CD4-positive, alpha-beta T cell treated with Interleukin-15 for 4 hours (primary cell): Measurements from ENCODE around the gene GLB1L.
"Not testable (repeated sequence)": the region's sequence is repeated elsewhere in the genome, so short reads cannot be mapped to it uniquely, and the experiment has no call there.

Source experiments
- DNase-seq: peaks from one replicate; pipeline ENCODE4 v3.0.0-alpha.2; 2020; ENCODE audit warnings: low spot score

The GLB1L gene

GRCh38 chr2:219280651-219281050, 35.4 kb upstream of the GLB1L start:
- no peak for DNase-seq

GRCh38 chr2:219279916-219280516, 34.8 kb upstream of the GLB1L start:
- DNase-seq, result no peak

- DNase-seq, result peak; percentile 98
Measured at GRCh38 chr2:219279151-219279915, 34.1 kb upstream of the GLB1L start, which contains the start of gene DNAJB2. TSS of gene DNAJB2 (plus strand) at chr2:219279366. CDS start at chr2:219279834, 468 bp downstream.

- DNase-seq, result no peak
Measured at GRCh38 chr2:219278655-219279150, 33.5 kb upstream of the GLB1L start.

GRCh38 chr2:219277703-219278654, 32.7 kb upstream of the GLB1L start:
- DNase-seq, result peak; percentile 75

- no peak for DNase-seq
Measured at GRCh38 chr2:219274361-219274921, 29.2 kb upstream of the GLB1L start.

- no peak for DNase-seq
Measured at GRCh38 chr2:219273937-219274336, 28.7 kb upstream of the GLB1L start.

- DNase-seq, result no peak
Measured at GRCh38 chr2:219272995-219273394, 27.8 kb upstream of the GLB1L start.

- no peak for DNase-seq
Measured at GRCh38 chr2:219272356-219272755, 27.1 kb upstream of the GLB1L start.

- DNase-seq, result no peak
Measured at GRCh38 chr2:219271021-219271420, 25.8 kb upstream of the GLB1L start.

GRCh38 chr2:219270055-219270372, 24.8 kb upstream of the GLB1L start:
- DNase-seq, result no peak

- no peak for DNase-seq
Measured at GRCh38 chr2:219269362-219270054, 24.3 kb upstream of the GLB1L start.

GRCh38 chr2:219268294-219268693, 23.1 kb upstream of the GLB1L start:
- DNase-seq, result no peak

GRCh38 chr2:219266886-219267285, 21.6 kb upstream of the GLB1L start:
- DNase-seq, result no peak

- DNase-seq, result no peak
Measured at GRCh38 chr2:219266232-219266631, 21.0 kb upstream of the GLB1L start.

GRCh38 chr2:219261024-219261855, 16.0 kb upstream of the GLB1L start:
- no peak for DNase-seq

GRCh38 chr2:219258942-219259341, 13.7 kb upstream of the GLB1L start:
- DNase-seq, result not testable (repeated sequence)

- peak; percentile 49 for DNase-seq
Measured at GRCh38 chr2:219254590-219255201, 9.5 kb upstream of the GLB1L start.

GRCh38 chr2:219253753-219254589, 8.7 kb upstream of the GLB1L start, which contains the start of gene TUBA4A:
TSS of gene TUBA4A (minus strand) at chr2:219253918. CDS start at chr2:219253858, 60 bp downstream.
- peak; percentile 90 for DNase-seq
